ENCODE measurements around the gene ZNHIT6. TPM values are rescaled to one million over a fixed set of nuclear protein-coding genes. Genes with fewer than 3 reads are reported as not detected.
"Not testable (repeated sequence)": the region's sequence is repeated elsewhere in the genome, so short reads cannot be mapped to it uniquely, and the experiment has no call there.

ZNHIT6 gene
- total RNA-seq, 4 donors from 2014 or later, result 8.2 to 20.0 (median 9.9) TPM

DNA sequence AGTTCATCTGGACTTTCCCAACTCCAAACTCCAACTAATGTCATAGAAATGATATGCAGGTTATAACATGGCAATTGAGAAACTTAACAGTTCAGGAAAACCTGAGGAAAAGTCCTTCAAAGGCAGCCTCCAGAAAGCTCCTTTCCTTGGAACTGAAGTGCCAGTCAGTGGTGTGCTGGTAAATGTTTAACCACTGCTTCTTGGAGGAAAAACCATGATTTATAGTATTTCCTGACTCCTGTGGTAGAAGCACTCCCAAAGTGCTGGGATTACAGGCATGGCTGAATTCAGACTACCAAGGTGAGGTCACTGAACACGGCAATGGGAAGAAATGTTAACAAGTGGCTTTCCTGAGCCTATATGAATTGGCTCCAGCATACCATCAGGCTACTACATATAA is 26.7 kb upstream of the ZNHIT6 start:
- Histone ChIP-seq H3K27me3 (no peaks in the 10 kb centered on the region), H3K27ac (no peak overlapping the region), H3K4me1 (no peaks in the 10 kb centered on the region), H3K4me3 (no peak overlapping the region), H3K36me3 (no peaks in the 10 kb centered on the region), H3K9me3 (no peaks in the 10 kb centered on the region)
- no peak for DNase-seq
- TF ChIP-seq, protein P1, sequence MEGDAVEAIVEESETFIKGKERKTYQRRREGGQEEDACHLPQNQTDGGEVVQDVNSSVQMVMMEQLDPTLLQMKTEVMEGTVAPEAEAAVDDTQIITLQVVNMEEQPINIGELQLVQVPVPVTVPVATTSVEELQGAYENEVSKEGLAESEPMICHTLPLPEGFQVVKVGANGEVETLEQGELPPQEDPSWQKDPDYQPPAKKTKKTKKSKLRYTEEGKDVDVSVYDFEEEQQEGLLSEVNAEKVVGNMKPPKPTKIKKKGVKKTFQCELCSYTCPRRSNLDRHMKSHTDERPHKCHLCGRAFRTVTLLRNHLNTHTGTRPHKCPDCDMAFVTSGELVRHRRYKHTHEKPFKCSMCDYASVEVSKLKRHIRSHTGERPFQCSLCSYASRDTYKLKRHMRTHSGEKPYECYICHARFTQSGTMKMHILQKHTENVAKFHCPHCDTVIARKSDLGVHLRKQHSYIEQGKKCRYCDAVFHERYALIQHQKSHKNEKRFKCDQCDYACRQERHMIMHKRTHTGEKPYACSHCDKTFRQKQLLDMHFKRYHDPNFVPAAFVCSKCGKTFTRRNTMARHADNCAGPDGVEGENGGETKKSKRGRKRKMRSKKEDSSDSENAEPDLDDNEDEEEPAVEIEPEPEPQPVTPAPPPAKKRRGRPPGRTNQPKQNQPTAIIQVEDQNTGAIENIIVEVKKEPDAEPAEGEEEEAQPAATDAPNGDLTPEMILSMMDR (IDR thresholded peaks at IDR 0.05), result no peak
- TF ChIP-seq POLR2A (IDR thresholded peaks at IDR 0.05), result no peak
- 63 to 80% methylated on average over 1 of the region's 1 CpG for WGBS, 2 donors
- intact Hi-C loops (cut with DNase I), result no loop called here

DNA sequence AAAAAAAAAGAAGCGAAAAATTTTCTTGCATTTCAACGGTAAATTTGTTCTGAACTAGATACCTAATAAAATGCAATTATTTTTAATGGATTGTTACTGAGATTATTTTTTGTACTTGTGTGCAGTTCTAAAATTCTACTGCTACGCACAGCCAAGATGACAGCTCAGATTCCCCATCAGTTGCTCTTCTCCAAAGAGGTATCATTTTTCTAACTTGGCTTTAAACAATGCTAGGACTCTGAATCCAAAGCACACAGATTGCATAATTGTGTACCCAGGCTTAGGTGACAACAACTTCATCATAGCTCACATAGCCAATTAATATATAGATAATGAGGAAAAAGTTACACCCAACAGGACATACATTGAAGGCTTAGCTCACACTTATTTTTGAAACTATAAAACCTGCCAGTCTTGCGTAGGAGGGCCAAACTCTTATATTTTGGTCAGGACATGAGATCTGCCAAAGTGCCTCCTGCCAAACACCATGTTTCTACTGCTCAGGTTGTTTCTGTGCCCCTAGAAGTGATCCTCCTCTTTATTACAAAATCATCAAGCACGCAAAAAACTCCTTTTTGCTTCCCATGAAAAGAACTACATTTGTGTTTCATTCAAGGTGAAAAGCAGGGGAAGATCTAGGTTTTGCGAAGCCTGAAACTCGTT is 10.6 kb upstream of the ZNHIT6 start:
- TF ChIP-seq, protein P1 (IDR thresholded peaks at IDR 0.05), result no peak
- TF ChIP-seq POLR2A (IDR thresholded peaks at IDR 0.05), result no peak
- WGBS, 2 donors, result 83 to 85% methylated on average over 7 of the region's 7 CpGs
- DNase-seq, result no peak
- Histone ChIP-seq H3K27ac (no peak overlapping the region), H3K27me3 (peaks cover 0 to 1% (median 0%) of the 10 kb centered on the region in 4 donors), H3K9me3 (peaks cover 0 to 22% (median 4%) of the 10 kb centered on the region in 3 donors), H3K4me3 (no peak overlapping the region), H3K36me3 (no peaks in the 10 kb centered on the region), H3K4me1 (no peaks in the 10 kb centered on the region)
- intact Hi-C loops (cut with DNase I), result no loop called here

DNA sequence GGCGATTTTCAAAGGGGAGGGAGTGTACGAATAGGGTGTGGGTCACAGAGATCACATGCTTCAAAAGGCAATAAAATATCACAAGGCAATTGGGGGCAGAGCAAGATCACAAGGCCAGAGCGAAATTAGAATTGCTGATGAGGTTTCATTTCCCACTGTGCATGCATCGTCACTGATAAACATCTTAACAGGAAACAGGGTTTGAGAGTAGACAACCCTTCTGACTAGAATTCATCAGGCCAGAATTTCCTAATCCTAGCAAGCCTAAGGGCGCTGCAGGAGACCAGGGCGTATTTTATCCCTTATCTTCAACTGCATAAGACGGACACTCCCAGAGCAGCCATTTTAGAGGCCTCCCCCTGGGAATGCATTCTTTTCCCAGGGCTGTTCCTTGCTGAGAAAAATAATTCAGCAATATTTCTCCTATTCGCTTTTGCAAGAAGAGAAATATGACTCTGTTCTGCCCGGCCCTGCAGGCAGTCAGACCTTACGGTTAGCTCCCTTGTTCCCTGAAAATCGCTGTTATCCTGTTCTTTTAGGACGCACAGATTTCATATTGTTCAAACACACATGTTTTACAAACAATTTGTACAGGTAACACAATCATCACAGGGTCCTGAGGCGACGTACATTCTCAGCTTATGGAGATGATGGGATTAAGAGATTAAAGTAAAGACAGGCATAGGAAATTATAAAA is 6.3 kb upstream of the ZNHIT6 start:
- H3K27me3 ChIP-seq, result peaks cover 0 to 10% (median 0%) of the 10 kb centered on the region in 4 donors
- H3K9me3 ChIP-seq; H3K4me3 ChIP-seq; DNase-seq; intact Hi-C loops (cut with DNase I); H3K4me1 ChIP-seq; H3K36me3 ChIP-seq; H3K27ac ChIP-seq: not testable (repeated sequence)
- WGBS, 2 donors, result 83 to 90% methylated on average over 14 of the region's 14 CpGs

DNA sequence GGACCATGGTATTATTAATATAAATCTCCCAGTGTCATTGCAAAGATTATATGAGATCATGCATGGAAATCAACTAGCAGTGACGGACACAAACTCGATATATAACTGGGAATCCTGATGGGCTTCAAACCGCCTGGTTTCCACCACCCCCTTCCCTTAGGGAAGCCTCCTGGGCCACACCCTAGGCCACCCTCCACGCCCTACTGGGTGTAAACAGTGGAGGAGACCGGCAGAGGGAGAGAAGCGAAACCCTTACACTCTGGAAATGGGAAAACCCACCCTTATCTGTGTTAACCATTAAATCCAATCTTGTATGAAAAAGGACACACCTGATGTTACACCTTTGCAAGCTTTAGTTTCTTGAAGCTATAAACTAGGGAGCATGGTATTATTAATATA is 595 bp upstream of the ZNHIT6 start:
- intact Hi-C loops (cut with DNase I), result loop anchor here (10.0 kb wide), 1 partner anchor 124 kb away; the partner anchor contains the start of gene CCN1
- TF ChIP-seq, protein P1 (IDR thresholded peaks at IDR 0.05), result no peak
- TF ChIP-seq POLR2A (IDR thresholded peaks at IDR 0.05), result no peak
- DNase-seq, result no peak
- 91 to 95% methylated on average over 4 to 6 of the region's 6 CpGs for WGBS, 2 donors
- Histone ChIP-seq H3K4me3 (peak overlapping the region; percentile 58 to 94 (median 81)), H3K9me3 (peaks cover 0 to under 1% (median 0%) of the 10 kb centered on the region in 3 donors), H3K36me3 (peaks cover 0 to 22% (median 0%) of the 10 kb centered on the region in 3 donors), H3K27me3 (peaks cover 0 to 9% (median 0%) of the 10 kb centered on the region in 4 donors), H3K4me1 (peaks cover 13 to 39% (median 13%) of the 10 kb centered on the region in 3 donors), H3K27ac (peak overlapping the region; percentile 78 to 91 (median 90))

DNA sequence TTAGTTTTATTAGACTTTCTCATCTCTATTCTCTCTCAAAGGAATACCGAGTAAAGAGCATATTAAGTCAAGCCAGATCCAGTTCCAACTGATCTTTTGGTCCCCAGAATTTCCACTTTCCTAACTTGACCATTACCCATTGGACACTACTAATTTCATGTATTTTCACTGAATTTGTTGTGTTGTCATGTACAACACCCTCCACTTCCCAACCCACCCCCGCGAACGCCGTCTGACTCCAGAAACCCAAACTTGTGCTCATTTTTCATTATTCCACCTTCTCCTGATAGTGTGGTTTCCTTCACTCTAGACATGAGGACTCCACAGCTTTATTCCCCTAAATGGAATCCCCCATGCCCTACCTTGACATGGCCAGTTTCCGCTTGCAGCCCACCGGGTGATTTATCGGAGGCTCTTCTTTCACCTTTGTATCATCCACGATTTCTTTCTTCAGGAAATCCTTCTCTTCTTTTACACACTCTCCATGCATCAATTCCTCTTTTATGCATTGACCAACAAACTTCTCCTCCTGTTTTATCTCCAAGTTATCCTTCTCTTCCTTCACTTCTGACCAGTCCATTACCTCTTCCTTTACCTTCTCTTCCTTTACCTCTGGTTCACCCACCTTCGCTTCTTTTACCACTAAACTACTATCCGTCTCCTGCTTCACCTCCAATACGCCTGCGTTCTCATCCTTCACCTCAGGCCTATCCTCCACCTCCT is 805 bp downstream of the ZNHIT6 start:
- intact Hi-C loops (cut with DNase I), result loop anchor here (10.0 kb wide), 1 partner anchor 123 kb away; the partner anchor contains the start of gene CCN1
- no peak for DNase-seq
- WGBS, 2 donors, result 10 to 11% methylated on average over 13 of the region's 13 CpGs
- Histone ChIP-seq H3K4me3 (peak overlapping the region; percentile 58 to 94 (median 81)), H3K27me3 (no peaks in the 10 kb centered on the region), H3K9me3 (no peaks in the 10 kb centered on the region), H3K36me3 (peaks cover 0 to 36% (median 0%) of the 10 kb centered on the region in 3 donors), H3K27ac (peak overlapping the region; percentile 78 to 91 (median 90)), H3K4me1 (peaks cover 13 to 39% (median 13%) of the 10 kb centered on the region in 3 donors)
- TF ChIP-seq, protein P1 (IDR thresholded peaks at IDR 0.05), result no peak
- no peak for TF ChIP-seq POLR2A (IDR thresholded peaks at IDR 0.05)

All from esophagus squamous epithelium (tissue), 5 donors.